Fibroblast of mammary gland (primary cell): ENCODE measurements around the gene RANBP17.

Experiments used
- DNase-seq: peaks from one replicate; pipeline ENCODE4 v3.0.0-alpha.2; 2010; ENCODE audit warnings: low read depth
- H3K4me3 ChIP-seq: 2 replicates; pipeline ENCODE4 v1.5.1; 2011; ENCODE audit warnings: low read depth, mild to moderate bottlenecking, low read length, moderate library complexity; ENCODE audit not compliant: control insufficient read depth
- CTCF ChIP-seq: conservative IDR thresholded peaks from 2 replicates; pipeline ENCODE4 v1.5.1; 2011; ENCODE audit warnings: low read depth, low read length, inconsistent platforms; ENCODE audit not compliant: control insufficient read depth, insufficient read depth

RANBP17 gene

GRCh38 chr5:170861917-170862766 lies at the start of gene RANBP17:
RANBP17 (plus strand) TSS chr5:170862018.
- peak; percentile 62 for DNase-seq
- H3K4me3 ChIP-seq, result peak within 1 kb of the TSS; percentile 64
- TF ChIP-seq CTCF, result no peak

DNA sequence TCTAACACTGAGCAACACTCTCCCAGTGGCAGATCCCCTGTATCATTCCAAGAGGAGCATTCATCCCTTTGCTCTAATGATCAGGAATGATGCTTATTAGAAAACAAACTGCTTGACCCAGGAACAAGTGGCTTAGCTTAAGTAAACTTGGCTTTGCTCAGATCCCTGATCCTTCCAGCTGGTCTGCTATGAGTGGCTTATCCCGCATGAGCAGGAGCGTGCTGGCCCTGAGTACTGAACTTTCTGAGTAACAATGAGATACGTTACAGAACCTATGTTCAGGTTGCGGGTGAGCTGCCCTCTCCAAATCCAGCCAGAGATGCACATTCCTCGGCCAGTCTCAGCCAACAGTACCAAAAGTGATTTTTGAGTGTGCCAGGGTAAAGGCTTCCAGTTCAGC lies 48.6 kb upstream of the RANBP17 start:
- DNase-seq, result no peak
- no peak for TF ChIP-seq CTCF
- H3K4me3 ChIP-seq, result no peak overlapping the region

GRCh38 chr5:170817195-170817594 lies 44.6 kb upstream of the RANBP17 start:
- no peak overlapping the region for H3K4me3 ChIP-seq
- TF ChIP-seq CTCF, result no peak
- DNase-seq, result no peak

- DNase-seq, result no peak
- no peak for TF ChIP-seq CTCF
- no peak overlapping the region for H3K4me3 ChIP-seq
These were observed 43.6 kb upstream of the RANBP17 start for GRCh38 chr5:170818232-170818631.

DNA sequence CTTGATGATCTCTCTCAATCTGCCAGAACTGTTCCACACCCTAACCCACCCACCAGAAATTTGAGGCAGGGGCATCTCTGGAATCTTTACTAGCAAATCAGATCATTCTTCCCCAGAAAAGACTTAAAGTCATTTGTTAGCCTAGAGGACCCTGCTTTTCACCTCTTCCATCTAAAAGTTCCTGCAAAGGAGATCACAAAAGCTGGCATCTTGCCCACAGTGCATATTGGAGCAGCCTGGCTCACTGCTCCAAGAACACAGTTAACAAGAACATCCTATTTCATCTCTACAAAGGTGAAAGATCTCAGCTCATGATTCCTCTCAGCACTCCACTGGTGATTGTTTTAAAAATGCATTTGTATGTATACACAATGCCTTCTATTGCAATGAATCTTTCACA lies 42.0 kb upstream of the RANBP17 start:
- TF ChIP-seq CTCF, result no peak
- DNase-seq, result no peak
- no peak overlapping the region for H3K4me3 ChIP-seq

- no peak for TF ChIP-seq CTCF
- DNase-seq, result no peak
- no peak overlapping the region for H3K4me3 ChIP-seq
These were observed 40.5 kb upstream of the RANBP17 start for GRCh38 chr5:170821257-170821800.

GRCh38 chr5:170826117-170826516 lies 35.7 kb upstream of the RANBP17 start:
- no peak for TF ChIP-seq CTCF
- DNase-seq, result no peak
- no peak overlapping the region for H3K4me3 ChIP-seq
